Femur (tissue), 1 donor: ENCODE data around the gene MCUB.

Source experiments
- DNase-seq: peaks from one replicate; pipeline ENCODE4 v3.0.0-alpha.2; 2017

Gene MCUB

DNA sequence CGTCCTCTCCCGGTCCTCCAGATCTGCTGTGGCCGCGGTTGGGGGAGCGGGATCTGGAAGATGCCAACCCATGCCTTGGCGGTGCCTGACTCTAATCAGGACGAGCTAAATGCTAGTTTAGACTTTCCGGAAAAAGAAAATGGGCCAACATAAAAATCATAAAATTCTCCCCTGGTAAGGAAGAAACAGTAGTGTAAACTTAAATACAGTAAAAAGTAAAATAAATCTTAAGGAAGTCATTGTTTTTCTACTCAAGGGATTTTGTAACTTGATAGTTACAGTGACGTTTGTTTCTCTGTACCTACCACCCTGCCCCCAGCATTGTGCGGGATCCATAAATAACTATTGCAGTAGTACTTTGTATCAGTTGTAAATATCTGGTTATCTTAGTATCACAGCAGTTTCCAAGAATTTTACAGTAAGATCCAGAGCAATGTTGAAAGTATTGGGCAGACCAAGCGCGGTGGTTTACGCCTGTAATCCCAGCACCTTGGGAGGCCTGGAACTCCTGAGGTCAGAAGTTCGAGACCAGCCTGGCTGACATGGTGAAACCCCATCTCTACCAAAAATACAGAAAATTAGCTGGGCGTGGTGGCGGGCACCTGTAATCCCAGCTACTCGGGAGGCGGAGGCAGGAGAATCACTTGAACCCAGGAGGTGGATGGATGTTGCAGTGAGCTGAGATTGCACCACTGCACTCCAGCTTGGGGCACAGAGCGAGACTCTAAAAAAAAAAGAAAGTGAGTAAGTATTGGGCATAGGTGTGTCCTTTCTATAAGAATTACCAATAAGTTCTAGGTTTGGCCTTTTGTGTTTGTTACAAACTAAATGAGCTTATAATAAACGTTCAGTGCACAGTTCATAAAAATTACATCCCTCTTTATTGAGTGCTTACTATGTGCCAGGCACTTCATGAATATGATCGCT lies 170.8 kb downstream of the MCUB start:
- no peak for DNase-seq

DNA sequence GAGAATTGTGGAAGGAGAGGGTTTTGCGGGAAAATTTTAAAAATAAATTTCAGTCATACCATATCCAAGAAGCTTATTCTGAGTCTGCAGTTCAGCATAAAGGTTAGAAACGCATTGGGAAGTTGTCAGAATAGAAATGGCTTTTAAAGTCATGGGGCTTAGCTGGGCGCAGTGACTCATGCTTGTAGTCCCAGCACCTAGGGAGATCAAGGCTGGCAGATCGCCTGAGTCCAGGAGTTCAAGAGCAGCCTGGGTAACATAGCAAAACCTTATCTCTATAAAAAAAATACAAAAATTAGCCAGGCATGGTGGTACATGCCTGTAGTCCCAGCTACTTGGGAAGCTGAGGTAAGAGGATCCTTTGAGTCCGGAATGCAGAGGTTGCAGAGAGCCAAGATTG lies 173.7 kb downstream of the MCUB start:
- DNase-seq = no peak

GRCh38 chr4:109735566-109736365 lies 175.7 kb downstream of the MCUB start:
- DNase-seq = no peak
